Measurements from ENCODE around the gene CERS6. TPM values are rescaled to one million over a fixed set of nuclear protein-coding genes. Genes with fewer than 3 reads are reported as not detected.

Gene CERS6
- total and polyA plus RNA-seq, 12 donors: 5.0 to 110 (median 29.6) TPM

DNA sequence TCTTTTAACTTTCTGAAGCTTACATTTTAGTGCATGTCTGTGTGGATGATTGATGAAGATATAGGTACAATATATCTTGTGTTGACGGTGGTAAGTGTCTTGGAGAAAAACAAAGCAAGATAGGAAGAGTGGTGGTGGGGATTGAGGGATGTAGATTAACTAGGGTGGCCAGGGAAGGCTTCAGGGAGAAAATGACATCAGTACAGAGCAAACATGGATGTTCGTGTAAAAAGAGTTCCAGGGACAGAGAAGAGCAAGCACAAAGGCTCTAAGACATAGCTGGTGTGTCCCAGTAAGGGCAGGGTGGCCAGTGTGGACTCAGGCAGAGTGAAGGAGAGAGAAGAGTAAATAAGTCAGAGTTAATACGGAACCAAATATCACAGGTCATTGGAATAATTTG is 2.7 kb upstream of the CERS6 start:
- Histone ChIP-seq H3K9me3 (replicated peaks in 1 of 3) (no peaks in the 10 kb centered on the region), H3K4me1 (replicated peaks in 1 of 2) (peaks cover 0 to 9% of the 10 kb centered on the region in 2 donors), H3K27ac (no peak overlapping the region), H3K4me3 (no peak overlapping the region), H3K36me3 (replicated peaks in 1 of 2) (no peaks in the 10 kb centered on the region), H3K27me3 (no peaks in the 10 kb centered on the region)
- intact Hi-C loops (cut with DNase I): no loop called here
- TF ChIP-seq, protein P1, sequence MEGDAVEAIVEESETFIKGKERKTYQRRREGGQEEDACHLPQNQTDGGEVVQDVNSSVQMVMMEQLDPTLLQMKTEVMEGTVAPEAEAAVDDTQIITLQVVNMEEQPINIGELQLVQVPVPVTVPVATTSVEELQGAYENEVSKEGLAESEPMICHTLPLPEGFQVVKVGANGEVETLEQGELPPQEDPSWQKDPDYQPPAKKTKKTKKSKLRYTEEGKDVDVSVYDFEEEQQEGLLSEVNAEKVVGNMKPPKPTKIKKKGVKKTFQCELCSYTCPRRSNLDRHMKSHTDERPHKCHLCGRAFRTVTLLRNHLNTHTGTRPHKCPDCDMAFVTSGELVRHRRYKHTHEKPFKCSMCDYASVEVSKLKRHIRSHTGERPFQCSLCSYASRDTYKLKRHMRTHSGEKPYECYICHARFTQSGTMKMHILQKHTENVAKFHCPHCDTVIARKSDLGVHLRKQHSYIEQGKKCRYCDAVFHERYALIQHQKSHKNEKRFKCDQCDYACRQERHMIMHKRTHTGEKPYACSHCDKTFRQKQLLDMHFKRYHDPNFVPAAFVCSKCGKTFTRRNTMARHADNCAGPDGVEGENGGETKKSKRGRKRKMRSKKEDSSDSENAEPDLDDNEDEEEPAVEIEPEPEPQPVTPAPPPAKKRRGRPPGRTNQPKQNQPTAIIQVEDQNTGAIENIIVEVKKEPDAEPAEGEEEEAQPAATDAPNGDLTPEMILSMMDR (IDR thresholded peaks at IDR 0.05): no peak
- WGBS, 4 donors: 88 to 95% (median 93%) methylated on average over 3 of the region's 3 CpGs
- DNase-seq: no peak

GRCh38 chr2:168454737-168455644 is 1.1 kb upstream of the CERS6 start:
- 55 to 71% (median 60%) methylated on average over 6 of the region's 6 CpGs for WGBS, 4 donors
- intact Hi-C loops (cut with DNase I): no loop called here
- Histone ChIP-seq H3K27ac (peak overlapping the region in 3 of 5 donors; percentile 4 to 93 (median 90)), H3K9me3 (replicated peaks in 1 of 3) (no peaks in the 10 kb centered on the region), H3K27me3 (no peaks in the 10 kb centered on the region), H3K36me3 (replicated peaks in 1 of 2) (no peaks in the 10 kb centered on the region), H3K4me3 (peak overlapping the region in 1 of 4 donors; percentile 97), H3K4me1 (replicated peaks in 1 of 2) (peaks cover 0 to 14% of the 10 kb centered on the region in 2 donors)
- TF ChIP-seq POLR2A (IDR thresholded peaks at IDR 0.05): no peak
- TF ChIP-seq, protein P1 (IDR thresholded peaks at IDR 0.05): no peak
- DNase-seq: peak in 2 of 7 donors; percentile 15 to 32

GRCh38 chr2:168456521-168457189 is 583 bp downstream of the CERS6 start:
- peak overlapping the region; percentile 19 to 97 (median 77) for H3K4me3 ChIP-seq
- H3K9me3 ChIP-seq (replicated peaks in 1 of 3): no peaks in the 10 kb centered on the region
- H3K27me3 ChIP-seq: no peaks in the 10 kb centered on the region
- peak in 6 of 7 donors; percentile 34 to 58 (median 46) for DNase-seq
- intact Hi-C loops (cut with DNase I): no loop called here
- no peaks in the 10 kb centered on the region for H3K36me3 ChIP-seq (replicated peaks in 1 of 2)
- 0 to 1% (median 0%) methylated on average over 13 to 61 of the region's 61 CpGs for WGBS, 4 donors
- H3K27ac ChIP-seq: peak overlapping the region in 4 of 5 donors; percentile 20 to 93 (median 84)
- TF ChIP-seq POLR2A (IDR thresholded peaks at IDR 0.05): no peak
- TF ChIP-seq, protein P1 (IDR thresholded peaks at IDR 0.05): no peak
- peaks cover 0 to 14% of the 10 kb centered on the region in 2 donors for H3K4me1 ChIP-seq (replicated peaks in 1 of 2)

DNA sequence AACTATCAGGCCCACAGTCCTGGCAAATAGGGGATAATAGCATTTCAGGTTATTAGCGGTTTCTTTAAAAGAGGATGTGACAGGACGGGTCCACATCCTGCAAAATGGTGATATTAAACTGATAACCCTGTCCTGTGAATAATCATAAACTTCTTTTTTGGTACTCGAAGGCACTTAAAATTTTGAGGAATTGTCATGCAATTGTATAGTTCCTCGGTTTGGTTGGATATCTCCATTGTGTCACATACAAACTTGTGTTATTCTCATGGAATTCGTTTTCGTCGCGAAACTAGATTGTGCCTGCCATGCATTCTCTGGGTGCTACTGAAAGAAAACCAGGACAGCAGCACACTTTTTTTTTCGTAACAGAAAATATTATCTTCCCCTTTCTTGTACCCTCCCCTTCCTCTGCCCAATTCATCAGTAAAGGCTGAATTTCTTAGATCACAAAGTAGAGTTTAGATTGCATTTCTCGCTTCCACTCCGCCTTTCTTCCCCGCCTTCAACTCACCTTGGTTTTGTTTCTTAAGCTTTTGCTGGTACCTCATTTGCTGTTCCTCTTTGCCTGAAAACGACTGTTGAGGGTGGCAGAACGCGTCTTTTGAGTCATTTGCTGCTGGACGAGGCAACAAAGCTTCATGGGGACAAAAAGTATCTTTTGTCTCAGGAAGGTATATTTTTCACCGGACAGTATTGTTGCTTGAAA is 1.3 kb downstream of the CERS6 start:
- intact Hi-C loops (cut with DNase I): no loop called here
- Histone ChIP-seq H3K27me3 (no peaks in the 10 kb centered on the region), H3K27ac (peak overlapping the region in 3 of 5 donors; percentile 77 to 93 (median 90)), H3K4me3 (peak overlapping the region in 3 of 4 donors; percentile 19 to 97 (median 90)), H3K9me3 (replicated peaks in 1 of 3) (no peaks in the 10 kb centered on the region), H3K36me3 (replicated peaks in 1 of 2) (no peaks in the 10 kb centered on the region), H3K4me1 (replicated peaks in 1 of 2) (peaks cover 0 to 14% of the 10 kb centered on the region in 2 donors)
- TF ChIP-seq, protein P1 (IDR thresholded peaks at IDR 0.05): no peak
- TF ChIP-seq POLR2A (IDR thresholded peaks at IDR 0.05): no peak
- peak in 1 of 7 donors; percentile 14 for DNase-seq
- 5 to 12% (median 11%) methylated on average over 17 of the region's 17 CpGs for WGBS, 4 donors
